CD14-positive monocyte (primary cell): ENCODE data around the gene LMX1B. TPM values are rescaled to one million over a fixed set of nuclear protein-coding genes. Genes with fewer than 3 reads are reported as not detected.

Experiments used
- DNase-seq, 3 donors: peaks; one replicate each; pipeline ENCODE4 v3.0.0-alpha.2; 2011 to 2022
- H2AFZ ChIP-seq: 2 replicates; pipeline ENCODE4 v1.6.0; 2012; ENCODE audit warnings: mild to moderate bottlenecking, low read depth, low read length, inconsistent platforms; ENCODE audit not compliant: insufficient read depth, poor library complexity, severe bottlenecking
- H3K27ac ChIP-seq, 2 donors: 1 replicate in 1 of 2; 2 replicates in 1 of 2; pipeline ENCODE4 v1.5.1; 2012 to 2013; ENCODE audit warnings: low read length in 2 of 2, control low read depth in 1 of 2, inconsistent platforms in 1 of 2, low read depth in 1 of 2, mild to moderate bottlenecking in 1 of 2
- H3K27me3 ChIP-seq, 2 donors: one replicate each; pipeline versions ENCODE4 v1.6.0 to v1.6.1; 2011 to 2013; ENCODE audit warnings: low read length in 2 of 2; ENCODE audit not compliant: control insufficient read depth in 2 of 2, insufficient read depth in 2 of 2
- H3K36me3 ChIP-seq, 2 donors: replicated peaks in 1 of 2; 1 replicate in 1 of 2; 2 replicates in 1 of 2; pipeline versions ENCODE4 v1.5.1 to v1.6.1; 2012 to 2013; ENCODE audit warnings: low read length in 2 of 2, control low read depth in 1 of 2, inconsistent platforms in 1 of 2, mild to moderate bottlenecking in 1 of 2; ENCODE audit not compliant: insufficient read depth in 2 of 2, control insufficient read depth in 1 of 2
- H3K4me1 ChIP-seq, 2 donors: 1 replicate in 1 of 2; 2 replicates in 1 of 2; pipeline versions ENCODE4 v1.5.1 to v1.6.1; 2012 to 2013; ENCODE audit warnings: low read length in 2 of 2, control low read depth in 1 of 2, inconsistent platforms in 1 of 2, mild to moderate bottlenecking in 1 of 2, moderate library complexity in 1 of 2; ENCODE audit not compliant: insufficient read depth in 2 of 2, control insufficient read depth in 1 of 2
- H3K4me2 ChIP-seq: replicated peaks from 2 replicates; pipeline ENCODE3; 2012; ENCODE audit warnings: low read length, moderate library complexity, mild to moderate bottlenecking; ENCODE audit not compliant: poor library complexity, severe bottlenecking; ENCODE audit errors: extremely low read depth
- H3K4me3 ChIP-seq, 3 experiments: fragments of 200-600 bp in 1 of 3; sonication (generic) in 1 of 3; replicated peaks in 1 of 3; 1 replicate in 2 of 3; 2 replicates in 1 of 3; pipeline ENCODE4 v1.5.1; 2011 to 2013; ENCODE audit warnings: low read length in 3 of 3, mild to moderate bottlenecking in 3 of 3, control low read depth in 2 of 3, low read depth in 2 of 3, inconsistent platforms in 1 of 3, moderate library complexity in 1 of 3
- H3K79me2 ChIP-seq: 2 replicates; pipeline ENCODE4 v1.6.0; 2012; ENCODE audit warnings: mild to moderate bottlenecking, control low read depth, inconsistent platforms, low read length, moderate library complexity; ENCODE audit not compliant: insufficient read depth
- H3K9ac ChIP-seq: 2 replicates; pipeline ENCODE4 v1.6.0; 2017; ENCODE audit warnings: low read length, mild to moderate bottlenecking; ENCODE audit not compliant: insufficient read depth, poor library complexity, severe bottlenecking
- H3K9me3 ChIP-seq, 2 donors: replicated peaks in 1 of 2; 1 replicate in 1 of 2; 2 replicates in 1 of 2; pipeline versions ENCODE4 v1.5.1 to v1.6.1; 2012 to 2013; ENCODE audit warnings: low read length in 2 of 2, control low read depth in 1 of 2; ENCODE audit not compliant: control insufficient read depth in 1 of 2, insufficient read depth in 1 of 2
- H4K20me1 ChIP-seq: 2 replicates; pipeline ENCODE4 v1.6.0; 2012; ENCODE audit warnings: mild to moderate bottlenecking, low read length, control low read depth, moderate library complexity; ENCODE audit not compliant: insufficient read depth
- H3K27ac Mint-ChIP-seq, 7 donors: one replicate each; pipeline ENCODE4 v1.8.0; 2020; ENCODE audit warnings: mild to moderate bottlenecking in 7 of 7, mixed read lengths in 7 of 7, moderate library complexity in 6 of 7, inconsistent platforms in 2 of 7
- H3K27me3 Mint-ChIP-seq, 3 donors: one replicate each; pipeline ENCODE4 v1.8.0; 2021 to 2022; ENCODE audit warnings: low read depth in 3 of 3, mild to moderate bottlenecking in 3 of 3, mixed read lengths in 3 of 3, moderate library complexity in 3 of 3, inconsistent platforms in 1 of 3
- H3K36me3 Mint-ChIP-seq, 2 donors: one replicate each; pipeline ENCODE4 v1.8.0; 2020; ENCODE audit warnings: mixed read lengths in 2 of 2, inconsistent platforms in 1 of 2, mild to moderate bottlenecking in 1 of 2
- H3K4me1 Mint-ChIP-seq: one replicate; pipeline ENCODE4 v1.8.0; 2020; ENCODE audit warnings: mild to moderate bottlenecking, mixed read lengths
- H3K4me3 Mint-ChIP-seq, 2 donors: one replicate each; pipeline ENCODE4 v1.8.0; 2020; ENCODE audit warnings: mild to moderate bottlenecking in 2 of 2, mixed read lengths in 2 of 2, moderate library complexity in 1 of 2
- H3K9me3 Mint-ChIP-seq, 7 donors: one replicate each; pipeline ENCODE4 v1.8.0; 2020 to 2022; ENCODE audit warnings: mixed read lengths in 7 of 7, mild to moderate bottlenecking in 6 of 7, moderate library complexity in 6 of 7, inconsistent platforms in 2 of 7
- WGBS: methylation state at CpG from one replicate; pipeline ENCODE4 v1.1.5; 2013; ENCODE audit warnings: missing lambda C conversion rate; ENCODE audit not compliant: insufficient coverage; 5-methylcytosine and 5-hydroxymethylcytosine counted together
- intact Hi-C, 2 donors: fragments of 100-400 bp; cut with micrococcal nuclease; formaldehyde crosslinking; loops; one replicate each; pipeline versions ENCODE4 v1.15.0 to v1.15.1; 2023
- polyA plus RNA-seq, 3 donors: library from polyadenylated mRNA; depleted of rRNA in 1 of 3; unstranded in 2 of 3; stranded (reverse) in 1 of 3; fragments of 300-500 nt in 2 of 3; fragments of >200 nt in 1 of 3; fragmentation: Illumina TruSeq in 2 of 3; gene quantifications; 1 replicate in 2 of 3; 2 replicates in 1 of 3; pipeline ENCODE4 v1.2.3, GENCODE V29; 2012 to 2021
- TF ChIP-seq, protein P1 (sequence below): fragments of 200-600 bp; IDR thresholded peaks from one replicate; pipeline ENCODE4 v1.8.0; 2022; ENCODE audit warnings: antibody characterized with exemption, mild to moderate bottlenecking

LMX1B gene
- polyA plus RNA-seq, 3 donors, result not detected

DNA sequence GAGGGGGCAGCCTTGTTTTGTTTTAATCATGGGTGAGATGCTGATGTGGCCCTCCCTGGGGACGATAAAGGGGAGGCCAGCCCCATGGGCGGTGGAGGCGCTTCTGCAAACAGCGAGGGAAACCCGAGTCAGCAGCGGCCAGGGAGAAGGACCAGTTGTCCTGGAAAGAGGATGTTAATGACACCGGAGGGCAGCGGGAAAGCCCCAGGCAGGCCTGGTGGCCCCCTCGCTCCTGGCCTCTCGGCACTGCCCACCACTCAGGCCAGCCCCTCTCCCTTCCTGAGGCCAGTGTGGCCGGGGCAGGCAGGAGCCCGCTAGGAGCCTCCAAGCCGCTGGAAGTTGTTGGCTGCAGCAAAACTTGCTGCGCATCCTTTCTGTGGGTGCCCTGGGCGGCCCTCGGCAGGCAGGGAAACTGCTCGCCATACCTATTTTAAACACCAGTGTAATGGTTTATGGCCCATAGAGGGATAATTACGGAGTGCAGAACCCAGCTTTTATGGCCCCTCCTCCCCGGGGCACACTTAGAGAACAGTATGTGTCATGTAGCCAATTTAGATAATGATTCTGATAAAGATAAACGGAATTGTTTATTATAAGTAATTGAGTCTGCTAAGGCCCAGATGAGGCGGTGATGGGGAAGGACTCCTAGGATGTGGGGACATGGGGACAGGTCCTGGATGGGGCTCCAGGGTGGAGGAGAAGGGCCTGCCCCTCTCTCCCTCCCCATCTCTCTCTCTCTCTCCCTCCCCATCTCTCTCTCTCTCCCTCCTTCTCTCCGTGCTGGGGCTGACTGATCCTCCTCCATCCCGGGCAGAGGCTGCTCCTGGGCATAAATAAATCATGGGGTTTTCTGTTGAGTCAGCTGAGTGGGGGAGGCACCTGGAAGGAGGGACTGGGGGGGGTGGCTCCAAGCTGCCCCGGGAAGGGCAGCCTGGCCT is 36.9 kb downstream of the LMX1B start:
- no peak overlapping the region for H3K27ac Mint-ChIP-seq
- intact Hi-C loops, result no loop called here
- TF ChIP-seq, protein P1, sequence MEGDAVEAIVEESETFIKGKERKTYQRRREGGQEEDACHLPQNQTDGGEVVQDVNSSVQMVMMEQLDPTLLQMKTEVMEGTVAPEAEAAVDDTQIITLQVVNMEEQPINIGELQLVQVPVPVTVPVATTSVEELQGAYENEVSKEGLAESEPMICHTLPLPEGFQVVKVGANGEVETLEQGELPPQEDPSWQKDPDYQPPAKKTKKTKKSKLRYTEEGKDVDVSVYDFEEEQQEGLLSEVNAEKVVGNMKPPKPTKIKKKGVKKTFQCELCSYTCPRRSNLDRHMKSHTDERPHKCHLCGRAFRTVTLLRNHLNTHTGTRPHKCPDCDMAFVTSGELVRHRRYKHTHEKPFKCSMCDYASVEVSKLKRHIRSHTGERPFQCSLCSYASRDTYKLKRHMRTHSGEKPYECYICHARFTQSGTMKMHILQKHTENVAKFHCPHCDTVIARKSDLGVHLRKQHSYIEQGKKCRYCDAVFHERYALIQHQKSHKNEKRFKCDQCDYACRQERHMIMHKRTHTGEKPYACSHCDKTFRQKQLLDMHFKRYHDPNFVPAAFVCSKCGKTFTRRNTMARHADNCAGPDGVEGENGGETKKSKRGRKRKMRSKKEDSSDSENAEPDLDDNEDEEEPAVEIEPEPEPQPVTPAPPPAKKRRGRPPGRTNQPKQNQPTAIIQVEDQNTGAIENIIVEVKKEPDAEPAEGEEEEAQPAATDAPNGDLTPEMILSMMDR, result no peak

GRCh38 chr9:126652140-126652582 is 38.4 kb downstream of the LMX1B start:
- H4K20me1 ChIP-seq, result no peaks in the 10 kb centered on the region
- peaks cover 13 to 61% of the 10 kb centered on the region in 2 donors for H3K27me3 ChIP-seq
- WGBS, result 9% methylated on average over 15 of the region's 18 CpGs
- TF ChIP-seq, protein P1, result no peak
- H3K27ac ChIP-seq, result no peak overlapping the region
- intact Hi-C loops, result no loop called here
- no peak for DNase-seq
- H2AFZ ChIP-seq, result no peak overlapping the region
- Mint-ChIP-seq H3K27me3 (peaks cover 68 to 86% (median 68%) of the 10 kb centered on the region in 3 donors), H3K9me3 (peaks cover 0 to 6% (median 0%) of the 10 kb centered on the region in 7 donors), H3K4me3 (peak overlapping the region in 1 of 2 donors; percentile 48), H3K27ac (no peak overlapping the region), H3K36me3 (no peaks in the 10 kb centered on the region), H3K4me1 (no peaks in the 10 kb centered on the region)
- H3K9me3 ChIP-seq, result no peaks in the 10 kb centered on the region
- no peaks in the 10 kb centered on the region for H3K4me1 ChIP-seq
- no peak overlapping the region for H3K4me2 ChIP-seq
- no peak overlapping the region for H3K4me3 ChIP-seq
- H3K9ac ChIP-seq, result no peak overlapping the region
- no peaks in the 10 kb centered on the region for H3K36me3 ChIP-seq
- no peaks in the 10 kb centered on the region for H3K79me2 ChIP-seq

More for the DNA sequence above, 36.9 kb downstream of the LMX1B start:
- Mint-ChIP-seq H3K27me3 (peaks cover 65 to 86% (median 69%) of the 10 kb centered on the region in 3 donors), H3K36me3 (no peaks in the 10 kb centered on the region), H3K4me3 (peak overlapping the region in 1 of 2 donors; percentile 57), H3K9me3 (peaks cover 0 to 6% (median 0%) of the 10 kb centered on the region in 7 donors), H3K4me1 (no peaks in the 10 kb centered on the region)
- Histone ChIP-seq H3K27me3 (peaks cover 13 to 68% of the 10 kb centered on the region in 2 donors), H3K9ac (no peak overlapping the region), H3K27ac (no peak overlapping the region), H3K4me2 (no peak overlapping the region), H2AFZ (no peak overlapping the region), H3K36me3 (no peaks in the 10 kb centered on the region), H3K9me3 (no peaks in the 10 kb centered on the region), H3K79me2 (no peaks in the 10 kb centered on the region), H4K20me1 (no peaks in the 10 kb centered on the region), H3K4me1 (no peaks in the 10 kb centered on the region), H3K4me3 (no peak overlapping the region)
- no peak for DNase-seq
- 12% methylated on average over 14 of the region's 24 CpGs for WGBS
